GM10847 (cell line): ENCODE data around the gene HES3.

Experiments used
- POLR2A ChIP-seq: IDR thresholded peaks from 2 replicates; pipeline ENCODE4 v1.6.1; 2011; ENCODE audit not compliant: insufficient read length; ENCODE audit errors: extremely low read depth

The HES3 gene

GRCh38 chr1:6249739-6250689, 6.0 kb downstream of the HES3 start:
- no peak for TF ChIP-seq POLR2A

GRCh38 chr1:6251233-6251632, 7.3 kb downstream of the HES3 start:
- no peak for TF ChIP-seq POLR2A

GRCh38 chr1:6251681-6252373, 7.8 kb downstream of the HES3 start:
- TF ChIP-seq POLR2A, result no peak

- TF ChIP-seq POLR2A, result no peak
Observed at GRCh38 chr1:6252374-6252710, 8.4 kb downstream of the HES3 start.

GRCh38 chr1:6253380-6253779, 9.4 kb downstream of the HES3 start:
- TF ChIP-seq POLR2A, result no peak

- no peak for TF ChIP-seq POLR2A
Observed at GRCh38 chr1:6254691-6255090, 10.7 kb downstream of the HES3 start.

GRCh38 chr1:6256645-6257044, 12.7 kb downstream of the HES3 start:
- TF ChIP-seq POLR2A, result no peak

GRCh38 chr1:6257541-6258069, 13.6 kb downstream of the HES3 start:
- no peak for TF ChIP-seq POLR2A

- TF ChIP-seq POLR2A, result no peak
Observed at GRCh38 chr1:6258675-6259074, 14.7 kb downstream of the HES3 start.

GRCh38 chr1:6259491-6260362, 15.7 kb downstream of the HES3 start:
- TF ChIP-seq POLR2A, result no peak

- no peak for TF ChIP-seq POLR2A
Observed at GRCh38 chr1:6260433-6260934, 16.5 kb downstream of the HES3 start.

GRCh38 chr1:6260961-6261614, 17.1 kb downstream of the HES3 start, which contains the start of gene GPR153:
TSS of gene GPR153 (minus strand) at chr1:6261098. CDS start at chr1:6254905, 6,193 bp downstream.
- no peak for TF ChIP-seq POLR2A

GRCh38 chr1:6261615-6261995, 17.6 kb downstream of the HES3 start:
- TF ChIP-seq POLR2A, result no peak
